ENCODE measurements around the gene SLC25A47. TPM values are rescaled to one million over a fixed set of nuclear protein-coding genes. Genes with fewer than 3 reads are reported as not detected.

The SLC25A47 gene, protein sequence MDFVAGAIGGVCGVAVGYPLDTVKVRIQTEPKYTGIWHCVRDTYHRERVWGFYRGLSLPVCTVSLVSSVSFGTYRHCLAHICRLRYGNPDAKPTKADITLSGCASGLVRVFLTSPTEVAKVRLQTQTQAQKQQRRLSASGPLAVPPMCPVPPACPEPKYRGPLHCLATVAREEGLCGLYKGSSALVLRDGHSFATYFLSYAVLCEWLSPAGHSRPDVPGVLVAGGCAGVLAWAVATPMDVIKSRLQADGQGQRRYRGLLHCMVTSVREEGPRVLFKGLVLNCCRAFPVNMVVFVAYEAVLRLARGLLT
- 0.07 TPM in 1 of 2 replicates, not detected in the other for total RNA-seq

DNA sequence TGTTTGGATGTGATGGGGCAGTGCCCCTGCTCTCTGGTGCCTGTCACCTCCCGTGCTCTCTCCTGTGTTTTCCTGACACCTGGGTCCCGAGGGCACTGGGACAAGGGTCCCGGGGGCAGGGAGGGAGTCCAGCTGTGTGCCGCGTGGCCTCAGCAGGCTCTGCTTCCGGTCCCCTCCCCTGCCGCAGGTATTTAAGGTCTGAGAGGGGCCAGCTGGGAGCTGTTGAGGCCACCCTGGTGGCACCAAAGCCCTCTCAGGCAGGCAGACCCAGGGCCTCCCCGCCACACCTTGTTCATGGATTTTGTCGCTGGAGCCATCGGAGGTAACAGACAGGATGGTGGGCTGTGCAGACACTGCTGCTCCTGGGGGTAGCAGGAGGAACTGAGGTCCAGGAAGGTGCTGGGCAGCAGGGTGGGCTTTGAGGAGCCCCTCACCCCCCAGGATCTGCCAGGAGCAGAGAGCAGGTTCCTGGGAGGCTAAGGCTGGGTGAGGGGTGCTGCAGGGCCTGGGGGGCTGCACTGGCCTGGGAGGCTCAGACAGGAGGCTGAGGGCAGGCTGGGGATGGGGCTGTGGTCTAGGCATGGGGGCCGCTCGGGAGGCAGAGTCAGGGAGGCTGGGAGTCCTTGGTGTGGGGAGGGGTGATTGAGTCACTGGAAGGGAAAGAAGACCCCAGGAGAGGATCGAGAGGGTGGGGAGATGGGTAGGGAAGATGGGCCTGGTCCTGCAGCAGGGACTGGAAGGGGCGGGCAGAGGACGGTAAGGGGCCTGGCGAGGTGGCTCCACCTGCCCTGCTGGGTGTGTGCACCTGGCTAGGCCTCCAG, at the start of gene SLC25A47:
Gene SLC25A47 (plus strand): TSS at position 219 of the 821 bp plus-strand sequence. CDS start 76 bp downstream, at position 295.

DNA sequence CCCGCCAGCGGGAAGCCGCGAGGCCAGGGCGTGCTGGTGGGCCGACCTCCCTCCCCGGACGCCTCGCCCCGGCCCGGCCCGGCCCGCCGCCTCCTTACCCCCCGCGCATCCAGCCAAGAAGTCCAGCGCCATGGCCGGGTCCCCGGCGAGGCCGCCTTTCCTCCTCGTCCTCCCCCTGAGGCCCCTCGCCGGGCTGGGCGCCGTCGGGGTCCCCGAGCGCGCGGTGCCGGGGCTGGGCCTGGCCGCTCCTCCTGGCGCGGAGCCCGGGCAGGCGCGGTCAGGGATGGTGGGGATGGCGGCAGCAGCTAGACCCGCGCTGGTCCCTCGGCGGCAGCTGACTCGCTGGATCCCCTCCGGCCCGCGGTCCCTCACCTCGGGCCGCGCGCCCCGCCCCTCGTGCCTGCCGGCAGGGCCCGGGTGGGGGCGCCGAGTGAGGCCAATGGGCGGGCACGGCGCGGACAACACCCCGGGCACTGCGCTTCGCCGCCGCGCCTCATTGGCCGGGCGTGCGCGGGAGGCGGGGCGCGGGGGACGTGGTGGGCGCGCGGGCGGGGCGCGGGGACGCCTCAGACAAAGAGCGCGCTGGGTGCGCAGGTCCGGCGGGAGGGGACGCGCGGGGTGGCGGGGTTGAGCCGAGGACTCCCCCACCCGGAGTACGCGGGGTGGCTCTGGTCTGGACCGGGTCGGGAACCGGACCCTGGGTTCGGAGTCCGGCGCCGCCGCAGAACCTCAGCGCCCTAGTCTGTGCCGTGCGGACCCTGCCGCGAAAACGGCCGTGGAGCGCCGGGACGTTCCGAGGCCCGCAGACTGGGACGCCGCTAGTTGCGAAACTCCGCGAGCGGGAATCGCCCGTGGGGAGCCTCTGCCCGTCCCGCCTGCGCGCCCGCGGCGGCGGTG, 16.8 kb upstream of the SLC25A47 start, which contains the start of gene SLC25A29:
Gene SLC25A29 (minus strand): TSS at position 344 of the 897 bp plus-strand sequence. CDS start 212 bp downstream, at position 132.

DNA sequence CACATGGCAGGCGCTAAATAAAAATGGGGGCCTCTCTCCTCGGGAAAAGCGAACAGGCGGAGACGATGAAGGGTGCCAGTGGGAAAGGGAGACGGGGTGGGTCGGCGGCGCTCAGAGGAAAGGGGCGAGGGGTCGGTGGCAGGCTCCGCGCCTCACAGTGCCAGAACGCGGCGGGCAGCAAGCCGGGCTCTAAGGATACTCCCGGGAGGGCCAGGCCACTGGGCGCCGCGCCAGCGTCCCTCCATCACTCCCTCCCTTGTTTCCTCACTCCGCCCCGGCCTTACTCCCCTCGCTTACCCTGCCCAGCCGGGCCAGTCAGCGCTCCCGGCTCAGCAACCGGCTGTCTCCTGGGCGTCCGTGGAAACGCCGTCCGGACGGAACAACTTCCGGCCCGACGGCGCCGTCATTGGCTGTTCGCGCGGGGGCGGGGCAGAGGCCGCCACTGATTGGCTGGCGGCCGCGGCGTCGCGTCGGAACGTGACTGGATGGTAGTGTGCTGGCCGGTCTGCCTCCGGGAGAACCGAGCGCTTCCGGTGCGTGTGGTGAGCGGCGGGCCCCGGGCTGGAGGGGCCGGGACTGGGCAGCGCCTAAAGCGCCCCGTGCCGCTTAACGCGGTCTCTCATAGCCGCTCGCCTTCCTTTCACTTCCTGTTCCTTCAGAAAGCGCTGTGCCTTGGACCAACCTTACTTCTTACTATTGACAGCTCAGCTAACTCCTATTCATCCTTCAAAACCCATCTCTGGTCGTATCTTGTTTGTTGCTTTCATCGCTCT, 53.0 kb downstream of the SLC25A47 start, which contains the start of gene WDR25:
Gene WDR25 (plus strand): TSS at position 523 of the 773 bp plus-strand sequence.

Other genes starting within 250 kb of the SLC25A47 start
- 0.07 and 0.26 TPM in 2 replicates for gene DEGS2, start 163.7 kb upstream of the SLC25A47 start, total RNA-seq
- 49.9 and 52.8 TPM in 2 replicates for gene YY1, start 84.2 kb upstream of the SLC25A47 start, total RNA-seq
- gene SLC25A29, start 16.9 kb upstream of the SLC25A47 start, total RNA-seq, result 13.4 and 32.0 TPM in 2 replicates
- gene WDR25, start 53.1 kb downstream of the SLC25A47 start, total RNA-seq, result 10.8 and 10.9 TPM in 2 replicates